Skeletal muscle tissue (tissue), 4 donors: ENCODE data around the gene MRPL49. TPM values are rescaled to one million over a fixed set of nuclear protein-coding genes. Genes with fewer than 3 reads are reported as not detected.

ENCODE experiments used
- H3K27ac ChIP-seq: one replicate; pipeline ENCODE4 v1.7.0; 2013; ENCODE audit warnings: mild to moderate bottlenecking, low read depth, low read length, inconsistent platforms
- H3K27me3 ChIP-seq, 3 donors: one replicate each; pipeline ENCODE4 v1.7.0; 2013; ENCODE audit warnings: low read length in 3 of 3; ENCODE audit not compliant: control insufficient read depth in 3 of 3, insufficient read depth in 3 of 3
- H3K36me3 ChIP-seq, 3 donors: one replicate each; pipeline ENCODE4 v1.7.0; 2013; ENCODE audit warnings: low read length in 3 of 3; ENCODE audit not compliant: control insufficient read depth in 3 of 3, insufficient read depth in 3 of 3
- H3K4me1 ChIP-seq, 3 donors: one replicate each; pipeline ENCODE4 v1.7.0; 2013; ENCODE audit warnings: low read length in 3 of 3, mild to moderate bottlenecking in 3 of 3; ENCODE audit not compliant: control insufficient read depth in 3 of 3, insufficient read depth in 3 of 3
- H3K4me3 ChIP-seq, 3 donors: one replicate each; pipeline ENCODE4 v1.7.0; 2013; ENCODE audit warnings: low read length in 3 of 3
- H3K9ac ChIP-seq, 3 donors: one replicate each; pipeline ENCODE4 v1.7.0; 2013; ENCODE audit warnings: low read length in 3 of 3, mild to moderate bottlenecking in 3 of 3, moderate library complexity in 2 of 3, low read depth in 1 of 3
- H3K9me3 ChIP-seq, 3 donors: one replicate each; pipeline ENCODE4 v1.7.0; 2013; ENCODE audit warnings: low read length in 3 of 3; ENCODE audit not compliant: control insufficient read depth in 3 of 3
- total RNA-seq: library from RNA; depleted of rRNA; stranded (reverse); fragments of >200 nt; gene quantifications from one replicate; pipeline ENCODE4 v1.2.3, GENCODE V29; 2014
- donor health status: Osteomylitis.

Gene MRPL49
- total RNA-seq, 1 donor from 2014 or later, result 21.4 TPM

DNA sequence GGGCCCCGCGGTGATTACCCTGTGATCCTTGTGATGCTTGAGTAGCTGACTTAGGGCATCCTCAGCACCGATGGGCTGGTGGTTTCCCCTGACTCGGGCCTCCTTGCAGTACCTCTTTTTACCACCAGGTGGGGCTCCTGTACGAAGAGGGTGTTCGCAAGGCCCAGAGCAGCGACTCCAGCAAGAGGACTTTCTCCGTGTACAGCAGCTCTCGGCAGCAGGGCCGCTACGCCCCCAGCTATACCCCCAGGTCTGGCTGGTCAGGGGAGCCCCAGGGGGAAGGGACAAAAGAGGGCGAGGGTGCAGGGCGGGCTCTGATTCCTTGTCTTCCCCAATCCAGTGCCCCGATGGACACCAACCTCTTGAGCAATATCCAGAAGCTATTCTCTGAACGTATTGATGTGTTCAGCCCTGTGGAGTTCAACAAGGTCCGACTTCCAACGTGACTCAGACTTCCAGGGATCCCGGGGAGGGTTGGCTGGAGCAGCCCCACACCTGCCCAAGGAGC is 11.7 kb upstream of the MRPL49 start:
- peak overlapping the region; percentile 34 to 60 (median 51) for H3K9ac ChIP-seq
- H3K9me3 ChIP-seq, result no peaks in the 10 kb centered on the region
- H3K4me1 ChIP-seq, result peaks cover 22 to 45% (median 38%) of the 10 kb centered on the region in 3 donors
- H3K27me3 ChIP-seq, result no peaks in the 10 kb centered on the region
- no peak overlapping the region for H3K27ac ChIP-seq
- H3K36me3 ChIP-seq, result peaks cover 21 to 33% (median 26%) of the 10 kb centered on the region in 3 donors
- H3K4me3 ChIP-seq, result no peak overlapping the region

GRCh38 chr11:65111159-65111743 is 10.9 kb upstream of the MRPL49 start:
- Histone ChIP-seq H3K36me3 (peaks cover 26 to 32% (median 28%) of the 10 kb centered on the region in 3 donors), H3K9ac (peak overlapping the region in 1 of 3 donors; percentile 60), H3K4me3 (peak overlapping the region; percentile 35 to 64 (median 54)), H3K4me1 (peaks cover 28 to 54% (median 46%) of the 10 kb centered on the region in 3 donors), H3K9me3 (no peaks in the 10 kb centered on the region), H3K27ac (no peak overlapping the region), H3K27me3 (no peaks in the 10 kb centered on the region)

DNA sequence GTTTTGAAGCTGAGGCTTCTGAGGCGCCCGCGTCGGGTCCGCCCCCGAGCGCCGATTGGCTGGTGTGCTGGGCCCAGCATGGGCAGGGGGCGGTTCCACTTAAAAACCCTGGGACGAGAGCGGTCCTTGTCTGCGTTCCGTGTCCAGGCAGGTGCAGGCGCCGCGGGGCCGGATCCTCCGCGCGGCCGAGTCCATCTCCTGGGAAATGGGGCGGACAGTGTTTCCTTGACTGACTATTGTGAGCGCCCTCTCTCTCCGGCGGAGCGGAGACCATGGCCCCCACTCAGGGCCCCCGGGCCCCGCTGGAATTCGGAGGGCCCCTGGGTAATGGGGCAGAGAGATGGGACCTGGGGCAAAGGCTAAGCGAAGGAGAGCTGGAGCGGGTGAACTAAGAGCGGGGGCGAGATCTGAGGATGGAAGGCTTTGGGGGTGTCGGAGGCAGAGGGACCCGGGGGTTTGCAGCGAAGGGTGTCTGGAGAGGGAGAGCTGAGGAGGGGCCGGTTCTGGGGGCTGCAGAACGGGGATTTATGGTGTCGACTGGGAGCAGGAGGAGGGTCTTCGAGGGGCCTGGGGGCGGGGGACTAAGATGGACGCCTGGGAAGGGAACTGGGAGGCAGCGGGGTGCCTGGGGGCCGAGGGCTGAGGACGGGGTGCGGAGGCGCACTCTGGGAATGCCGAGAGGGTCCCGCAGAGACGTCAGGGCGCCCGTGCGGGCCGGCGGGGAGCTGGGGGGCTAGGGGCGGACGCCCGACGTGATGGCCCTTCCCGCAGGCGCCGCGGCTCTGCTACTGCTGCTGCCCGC is 10.2 kb upstream of the MRPL49 start, which contains the start of gene TM7SF2:
Gene TM7SF2, plus strand, starts transcription at position 129 of the 802 bp plus-strand sequence. Its CDS starts 144 bp downstream, at position 273.
- peaks cover 34 to 61% (median 53%) of the 10 kb centered on the region in 3 donors for H3K4me1 ChIP-seq
- peak within 1 kb of the TSS; percentile 69 to 76 (median 72) for H3K4me3 ChIP-seq
- peak within 1 kb of the TSS; percentile 62 for H3K27ac ChIP-seq
- peak within 1 kb of the TSS; percentile 72 to 86 (median 73) for H3K9ac ChIP-seq
- H3K9me3 ChIP-seq, result no peaks in the 10 kb centered on the region
- H3K36me3 ChIP-seq, result peaks cover 26 to 32% (median 28%) of the 10 kb centered on the region in 3 donors
- no peaks in the 10 kb centered on the region for H3K27me3 ChIP-seq

DNA sequence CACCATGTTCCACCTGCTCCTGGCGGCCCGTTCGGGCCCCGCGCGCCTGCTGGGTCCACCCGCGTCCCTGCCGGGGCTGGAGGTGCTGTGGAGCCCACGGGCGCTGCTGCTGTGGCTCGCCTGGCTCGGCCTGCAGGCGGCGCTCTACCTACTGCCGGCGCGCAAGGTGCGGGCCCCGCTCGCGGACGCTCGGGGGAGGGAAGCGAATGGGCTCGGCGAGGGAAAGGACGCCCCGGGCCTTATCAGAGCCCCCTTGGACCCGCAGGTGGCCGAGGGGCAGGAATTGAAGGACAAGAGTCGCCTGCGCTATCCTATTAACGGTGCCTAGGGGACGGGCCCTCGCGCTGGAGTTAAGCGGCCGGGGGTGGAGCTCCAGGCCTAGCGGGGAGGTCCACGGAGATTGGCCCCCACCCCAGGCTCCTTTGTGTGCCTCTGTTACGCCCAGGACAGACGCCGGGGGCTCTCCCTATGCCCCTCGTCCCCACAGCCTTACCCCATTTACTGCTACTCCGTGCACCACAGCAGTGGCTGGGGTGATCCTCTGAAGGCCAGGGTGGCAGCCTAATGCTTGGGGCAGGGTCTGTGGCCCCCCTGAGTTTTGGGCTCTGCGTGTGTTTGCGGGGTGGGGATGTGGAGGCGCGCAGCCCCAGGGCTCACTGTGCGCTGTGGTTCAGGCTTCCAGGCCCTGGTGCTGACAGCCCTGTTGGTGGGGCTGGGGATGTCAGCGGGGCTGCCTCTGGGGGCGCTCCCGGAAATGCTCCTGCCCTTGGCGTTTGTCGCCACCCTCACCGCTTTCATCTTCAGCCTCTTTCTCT is 9.4 kb upstream of the MRPL49 start:
- H3K9me3 ChIP-seq, result no peaks in the 10 kb centered on the region
- peaks cover 34 to 66% (median 54%) of the 10 kb centered on the region in 3 donors for H3K4me1 ChIP-seq
- peaks cover 24 to 28% (median 26%) of the 10 kb centered on the region in 3 donors for H3K36me3 ChIP-seq
- H3K9ac ChIP-seq, result peak overlapping the region; percentile 72 to 86 (median 73)
- H3K27ac ChIP-seq, result no peak overlapping the region
- H3K4me3 ChIP-seq, result peak overlapping the region; percentile 69 to 76 (median 72)
- H3K27me3 ChIP-seq, result no peaks in the 10 kb centered on the region

- Histone ChIP-seq H3K4me3 (peak overlapping the region in 2 of 3 donors; percentile 56 to 76), H3K27me3 (no peaks in the 10 kb centered on the region), H3K9me3 (no peaks in the 10 kb centered on the region), H3K36me3 (peaks cover 21 to 24% (median 22%) of the 10 kb centered on the region in 3 donors), H3K9ac (peak overlapping the region; percentile 72 to 86 (median 73)), H3K4me1 (peaks cover 39 to 72% (median 58%) of the 10 kb centered on the region in 3 donors), H3K27ac (no peak overlapping the region)
These were observed 8.8 kb upstream of the MRPL49 start for GRCh38 chr11:65113361-65113756.

DNA sequence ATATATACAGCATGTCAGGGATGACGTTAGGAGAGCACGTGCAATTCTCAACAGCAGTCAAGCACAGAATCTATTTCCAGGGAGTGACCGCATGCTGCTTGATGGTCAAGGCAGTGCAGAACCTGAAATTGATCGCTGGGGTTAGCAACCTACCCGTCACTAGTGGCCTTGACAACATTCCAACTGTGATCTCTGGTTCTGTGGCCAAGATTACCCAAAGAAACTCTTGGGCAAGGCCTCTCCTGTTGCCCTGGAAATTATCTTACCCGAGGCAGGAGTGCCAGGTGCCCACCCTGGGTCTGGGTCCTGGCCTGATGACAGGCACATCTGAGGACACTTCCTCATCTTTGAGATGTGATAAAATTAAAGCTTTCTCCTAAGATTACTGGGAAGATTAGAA is 8.3 kb upstream of the MRPL49 start:
- Histone ChIP-seq H3K9me3 (no peaks in the 10 kb centered on the region), H3K9ac (peak overlapping the region in 1 of 3 donors; percentile 86), H3K4me1 (peaks cover 39 to 73% (median 58%) of the 10 kb centered on the region in 3 donors), H3K27me3 (no peaks in the 10 kb centered on the region), H3K36me3 (peaks cover 20 to 24% (median 24%) of the 10 kb centered on the region in 3 donors), H3K27ac (no peak overlapping the region), H3K4me3 (no peak overlapping the region)

DNA sequence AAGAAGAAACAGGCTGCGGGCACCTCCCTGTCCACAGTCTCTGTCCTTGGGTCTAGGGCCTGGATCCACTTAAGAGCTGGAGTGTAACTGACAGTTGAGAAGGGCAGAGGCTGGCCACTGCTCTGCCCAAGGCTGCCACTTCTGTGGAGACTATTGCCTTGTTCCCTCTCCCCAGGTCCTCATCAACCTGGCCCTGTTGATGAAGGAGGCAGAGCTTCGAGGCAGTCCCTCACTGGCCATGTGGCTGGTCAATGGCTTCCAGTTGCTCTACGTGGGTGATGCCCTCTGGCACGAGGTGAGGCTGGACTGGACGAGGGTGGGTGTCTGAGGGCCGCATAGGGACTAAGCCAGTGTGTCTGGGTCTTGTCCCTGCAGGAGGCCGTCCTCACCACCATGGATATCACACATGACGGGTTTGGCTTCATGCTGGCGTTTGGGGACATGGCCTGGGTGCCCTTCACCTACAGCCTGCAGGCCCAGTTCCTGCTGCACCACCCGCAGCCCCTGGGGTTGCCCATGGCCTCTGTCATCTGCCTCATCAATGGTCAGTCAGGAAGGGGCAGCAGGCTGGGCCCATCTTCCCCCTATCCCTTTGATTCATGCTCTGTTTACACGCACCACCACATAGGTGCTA is 7.5 kb upstream of the MRPL49 start:
- Histone ChIP-seq H3K4me1 (peaks cover 39 to 73% (median 58%) of the 10 kb centered on the region in 3 donors), H3K9ac (peak overlapping the region in 1 of 3 donors; percentile 25), H3K4me3 (no peak overlapping the region), H3K27ac (no peak overlapping the region), H3K27me3 (no peaks in the 10 kb centered on the region), H3K9me3 (no peaks in the 10 kb centered on the region), H3K36me3 (peaks cover 18 to 22% (median 20%) of the 10 kb centered on the region in 3 donors)

DNA sequence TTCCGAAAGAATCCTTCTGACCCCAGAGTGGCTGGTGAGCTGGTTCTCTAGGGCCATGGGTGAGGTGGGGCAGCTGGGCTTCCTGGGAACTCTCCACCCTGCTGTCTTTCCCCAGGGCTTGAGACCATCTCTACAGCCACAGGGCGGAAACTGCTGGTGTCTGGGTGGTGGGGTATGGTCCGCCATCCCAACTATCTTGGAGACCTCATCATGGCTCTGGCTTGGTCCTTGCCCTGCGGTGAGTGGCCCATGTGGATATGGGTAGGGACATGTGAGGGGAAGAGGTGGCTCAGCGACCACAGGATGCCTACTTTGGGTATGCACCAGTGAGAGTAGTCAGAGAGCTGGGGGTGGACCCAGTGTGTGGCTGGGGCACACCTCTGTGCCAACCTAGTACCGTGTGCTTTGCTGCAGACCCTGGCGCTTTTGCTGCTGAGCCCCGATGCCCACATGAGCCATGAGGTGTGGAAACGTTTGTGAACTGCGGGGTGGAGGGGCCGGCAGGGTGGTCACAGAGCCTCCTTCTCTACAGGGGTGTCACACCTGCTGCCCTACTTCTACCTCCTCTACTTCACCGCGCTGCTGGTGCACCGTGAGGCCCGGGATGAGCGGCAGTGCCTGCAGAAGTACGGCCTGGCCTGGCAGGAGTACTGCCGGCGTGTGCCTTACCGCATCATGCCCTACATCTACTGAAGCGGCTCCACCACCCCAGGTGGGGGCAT is 6.6 kb upstream of the MRPL49 start:
- no peak overlapping the region for H3K4me3 ChIP-seq
- H3K27me3 ChIP-seq, result no peaks in the 10 kb centered on the region
- peak overlapping the region; percentile 33 to 94 (median 88) for H3K9ac ChIP-seq
- H3K36me3 ChIP-seq, result peaks cover 23 to 28% (median 26%) of the 10 kb centered on the region in 3 donors
- no peaks in the 10 kb centered on the region for H3K9me3 ChIP-seq
- H3K4me1 ChIP-seq, result peaks cover 34 to 70% (median 58%) of the 10 kb centered on the region in 3 donors
- no peak overlapping the region for H3K27ac ChIP-seq
